SK-N-MC (cell line): ENCODE data around the gene SPTAN1.

Experiments
- DNase-seq: peaks from one replicate; pipeline ENCODE4 v3.0.0-alpha.2; 2011; ENCODE audit warnings: low read depth, low spot score
- H3K27ac ChIP-seq: fragments of 200-600 bp; sonication (generic); 2 replicates; pipeline ENCODE4 v1.5.1; 2016; ENCODE audit warnings: mixed run types
- H3K36me3 ChIP-seq: fragments of 200-600 bp; sonication (generic); 2 replicates; pipeline ENCODE4 v1.6.1; 2017; ENCODE audit warnings: antibody characterized with exemption, low read length, mixed read lengths; ENCODE audit not compliant: insufficient read depth
- H3K4me3 ChIP-seq: fragments of 200-600 bp; sonication (generic); 2 replicates; pipeline ENCODE4 v1.5.1; 2016
- H3K9ac ChIP-seq: fragments of 200-600 bp; sonication (generic); 2 replicates; pipeline ENCODE4 v1.8.0; 2017; ENCODE audit warnings: mixed run types, mixed read lengths; ENCODE audit not compliant: insufficient read length
- H3K9me3 ChIP-seq: fragments of 200-600 bp; sonication (generic); 2 replicates; pipeline ENCODE4 v1.6.1; 2017; ENCODE audit warnings: low read depth, mild to moderate bottlenecking, antibody characterized with exemption, low read length, moderate library complexity, mixed read lengths
- EZH2 ChIP-seq: fragments of 200-600 bp; sonication (generic); IDR thresholded peaks from one replicate; pipeline ENCODE4 v1.6.1; 2017; ENCODE audit warnings: antibody characterized with exemption
- FOXP2 ChIP-seq: optimal IDR thresholded peaks from 2 replicates; pipeline ENCODE3; 2011; ENCODE audit warnings: mild to moderate bottlenecking, moderate library complexity; ENCODE audit not compliant: insufficient read depth; ENCODE audit errors: extremely low read length, control extremely low read depth
- POLR2AphosphoS5 ChIP-seq: IDR thresholded peaks from 2 replicates; pipeline ENCODE4 v1.6.1; 2012; ENCODE audit warnings: mild to moderate bottlenecking, low read depth, low read length, borderline replicate concordance

The SPTAN1 gene

GRCh38 chr9:128635266-128636023 is 83.1 kb downstream of the SPTAN1 start:
- TF ChIP-seq POLR2AphosphoS5 = no peak
- TF ChIP-seq FOXP2 = no peak
- TF ChIP-seq EZH2 = no peak
- Histone ChIP-seq H3K9me3 (no peaks in the 10 kb centered on the region), H3K9ac (no peak overlapping the region), H3K27ac (no peak overlapping the region), H3K36me3 (peaks cover 75% of the 10 kb centered on the region), H3K4me3 (no peak overlapping the region)
- no peak for DNase-seq

GRCh38 chr9:128636024-128636390 is 83.6 kb downstream of the SPTAN1 start:
- Histone ChIP-seq H3K27ac (no peak overlapping the region), H3K4me3 (no peak overlapping the region)

GRCh38 chr9:128636556-128637530 is 84.5 kb downstream of the SPTAN1 start:
- TF ChIP-seq FOXP2 (no peak), EZH2 (no peak), POLR2AphosphoS5 (no peak)
- H3K4me3 ChIP-seq = no peak overlapping the region
- peak overlapping the region; percentile 6; the same call in 1 of the 2 replicates for H3K27ac ChIP-seq
- no peak for DNase-seq
- peaks cover 76% of the 10 kb centered on the region for H3K36me3 ChIP-seq
- H3K9me3 ChIP-seq = no peaks in the 10 kb centered on the region
- no peak overlapping the region for H3K9ac ChIP-seq

More at GRCh38 chr9:128636024-128636390, 83.6 kb downstream of the SPTAN1 start:
- Histone ChIP-seq H3K9me3 (no peaks in the 10 kb centered on the region), H3K36me3 (peaks cover 81% of the 10 kb centered on the region), H3K9ac (no peak overlapping the region)
- TF ChIP-seq FOXP2 (no peak), EZH2 (no peak), POLR2AphosphoS5 (no peak)
- DNase-seq = no peak

- Histone ChIP-seq H3K27ac (no peak overlapping the region), H3K9ac (no peak overlapping the region), H3K9me3 (no peaks in the 10 kb centered on the region), H3K36me3 (peaks cover 67% of the 10 kb centered on the region), H3K4me3 (no peak overlapping the region)
- DNase-seq = no peak
- TF ChIP-seq EZH2 (no peak), POLR2AphosphoS5 (no peak), FOXP2 (no peak)
These were observed 85.3 kb downstream of the SPTAN1 start for GRCh38 chr9:128637656-128638055.

- TF ChIP-seq POLR2AphosphoS5 (no peak), FOXP2 (no peak)
- H3K27ac ChIP-seq = no peak overlapping the region
- DNase-seq = no peak
These were observed 86.2 kb downstream of the SPTAN1 start for GRCh38 chr9:128638580-128638979.

GRCh38 chr9:128640603-128641002 is 88.2 kb downstream of the SPTAN1 start:
- H3K4me3 ChIP-seq = no peak overlapping the region
- TF ChIP-seq EZH2 (no peak), POLR2AphosphoS5 (no peak), FOXP2 (no peak)
- H3K36me3 ChIP-seq = peaks cover 40% of the 10 kb centered on the region
- H3K9me3 ChIP-seq = no peaks in the 10 kb centered on the region
- no peak for DNase-seq
- H3K27ac ChIP-seq = no peak overlapping the region
- H3K9ac ChIP-seq = no peak overlapping the region

More at GRCh38 chr9:128638580-128638979, 86.2 kb downstream of the SPTAN1 start:
- Histone ChIP-seq H3K9me3 (no peaks in the 10 kb centered on the region), H3K4me3 (no peak overlapping the region), H3K9ac (no peak overlapping the region), H3K36me3 (peaks cover 58% of the 10 kb centered on the region)

- peak overlapping the region; percentile 53 for H3K9ac ChIP-seq
- DNase-seq = no peak
- peak overlapping the region; percentile 60; the same call in 1 of the 2 replicates for H3K27ac ChIP-seq
- H3K36me3 ChIP-seq = peaks cover 20% of the 10 kb centered on the region
- TF ChIP-seq FOXP2 (no peak), POLR2AphosphoS5 (no peak), EZH2 (no peak)
- H3K4me3 ChIP-seq = no peak overlapping the region
- H3K9me3 ChIP-seq = no peaks in the 10 kb centered on the region
These were observed 90.4 kb downstream of the SPTAN1 start for GRCh38 chr9:128642675-128643245.
